Measurements from ENCODE around the gene OPCML. TPM values are rescaled to one million over a fixed set of nuclear protein-coding genes. Genes with fewer than 3 reads are reported as not detected.

Gene OPCML
- total RNA-seq, 1 experiment from 2014 or later: 0.94 TPM

GRCh38 chr11:132538642-132539041 is 993.7 kb downstream of the OPCML start:
- no peak for TF ChIP-seq CTCF (conservative IDR thresholded peaks at IDR 0.05)
- Mint-ChIP-seq H3K36me3 (ENCODE audit: insufficient read depth in 1 of 3, low read depth in 3 of 3) (no peaks in the 10 kb centered on the region), H3K27me3 (ENCODE audit: low read depth) (no peaks in the 10 kb centered on the region), H3K4me1 (no peaks in the 10 kb centered on the region), H3K27ac (no peak overlapping the region), H3K4me3 (no peak overlapping the region), H3K9me3 (no peaks in the 10 kb centered on the region)
- H3K23me2 ChIP-seq (ENCODE audit: insufficient read length, low read depth, low read length, poor library complexity, severe bottlenecking): no peaks in the 10 kb centered on the region
- H3K9me3 ChIP-seq (ENCODE audit: control insufficient read depth, low read depth, low read length): no peaks in the 10 kb centered on the region
- no peak overlapping the region for H4K5ac ChIP-seq (ENCODE audit: insufficient read length, low read depth, low read length)
- no peaks in the 10 kb centered on the region for H3K79me1 ChIP-seq (ENCODE audit: insufficient read depth, low read depth, low read length, poor library complexity, severe bottlenecking)
- no peaks in the 10 kb centered on the region for H3K79me2 ChIP-seq (ENCODE audit: insufficient read depth, low read length)
- no peak overlapping the region for H3K4me2 ChIP-seq (ENCODE audit: insufficient read depth, insufficient read length, low read length)
- H3K18ac ChIP-seq (ENCODE audit: insufficient read length, low read depth, low read length): no peak overlapping the region
- no peak overlapping the region for H4K8ac ChIP-seq (replicated peaks; ENCODE audit: insufficient read length, low read depth, low read length)
- no peak overlapping the region for H2AFZ ChIP-seq (ENCODE audit: low read length)
- H3K23ac ChIP-seq (ENCODE audit: insufficient read length, low read depth, low read length): no peak overlapping the region
- no peak overlapping the region for H2BK120ac ChIP-seq (ENCODE audit: low read depth, low read length, poor library complexity, severe bottlenecking)
- no peak overlapping the region for H2AK5ac ChIP-seq (ENCODE audit: insufficient read length, low read length)
- no peak overlapping the region for H3K14ac ChIP-seq (ENCODE audit: insufficient read depth, low read length)
- no peak overlapping the region for H4K91ac ChIP-seq (ENCODE audit: insufficient read length, low read depth, low read length)
- H3K56ac ChIP-seq (ENCODE audit: insufficient read length, low read depth, low read length): no peak overlapping the region
- H3K9ac ChIP-seq (ENCODE audit: extremely low read depth, insufficient read length, low read length): no peak overlapping the region
- H3K27ac ChIP-seq (ENCODE audit: insufficient read length, low read depth, low read length): no peak overlapping the region
- no peak overlapping the region for H2BK15ac ChIP-seq (ENCODE audit: low read depth, low read length)
- H3K27me3 ChIP-seq (ENCODE audit: insufficient read depth, low read length): no peaks in the 10 kb centered on the region
- H2BK20ac ChIP-seq (ENCODE audit: low read depth, low read length, poor library complexity, severe bottlenecking): no peak overlapping the region
- no peaks in the 10 kb centered on the region for H4K20me1 ChIP-seq (ENCODE audit: control insufficient read depth, insufficient read depth, insufficient read length)
- H2BK12ac ChIP-seq (ENCODE audit: insufficient read length, low read depth, low read length): no peak overlapping the region
- WGBS (ENCODE audit: extremely low coverage, insufficient read length, low lambda C conversion rate): no CpG with 5 or more reads among the region's 3 CpGs
- no peak overlapping the region for H3T11ph ChIP-seq (ENCODE audit: low read length)
- DNase-seq: no peak
- no peaks in the 10 kb centered on the region for H3K4me1 ChIP-seq (ENCODE audit: insufficient read depth, low read length)
- no peak overlapping the region for H2BK5ac ChIP-seq (ENCODE audit: insufficient read length, low read length)
- no peak overlapping the region for H3K4ac ChIP-seq (ENCODE audit: low read depth, low read length)

Data from H9 (cell line).